C4-2B (cell line): ENCODE data around the gene DNAH14.

Experiments used
- CTCF ChIP-seq: fragments of 450-650 bp; conservative IDR thresholded peaks from 2 replicates; pipeline ENCODE4 v1.5.1; 2017; ENCODE audit warnings: mild to moderate bottlenecking
- ZFX ChIP-seq: fragments of 450-650 bp; IDR thresholded peaks from 2 replicates; pipeline ENCODE4 v1.6.1; 2017

- TF ChIP-seq CTCF (no peak), ZFX (no peak)
These were observed 4.1 kb downstream of the DNAH14 start for GRCh38 chr1:224933584-224933983.
